HepG2 (cell line): ENCODE data around the gene ERRFI1. TPM values are rescaled to one million over a fixed set of nuclear protein-coding genes. Genes with fewer than 3 reads are reported as not detected.
A peak's percentile ranks its signal among the peaks of the same experiment; 100 is the strongest.

ENCODE experiments used
- BCLAF1 ChIP-seq: fragments of 450-650 bp; IDR thresholded peaks from 2 replicates; pipeline ENCODE4 v1.6.1; 2017; ENCODE audit warnings: mild to moderate bottlenecking
- EHMT2 ChIP-seq: fragments of 200-600 bp; sonication (generic); IDR thresholded peaks from 2 replicates; pipeline ENCODE4 v1.7.0; 2017; ENCODE audit warnings: antibody characterized with exemption, low read depth, low read length, borderline replicate concordance
- HDAC2 ChIP-seq: sonication (generic); formaldehyde crosslinking; IDR thresholded peaks from 2 replicates; pipeline ENCODE4 v1.4.0; 2020; ENCODE audit warnings: missing genetic modification reagents
- HES4 ChIP-seq: sonication (generic); formaldehyde crosslinking; IDR thresholded peaks from 2 replicates; pipeline ENCODE4 v1.9.0; 2021; ENCODE audit warnings: mild to moderate bottlenecking, missing genetic modification reagents, borderline replicate concordance
- HMGXB3 ChIP-seq: sonication (generic); formaldehyde crosslinking; IDR thresholded peaks from 2 replicates; pipeline ENCODE4 v1.4.0; 2020; ENCODE audit warnings: missing genetic modification reagents, borderline replicate concordance
- MEF2D ChIP-seq: sonication (generic); formaldehyde crosslinking; IDR thresholded peaks from 2 replicates; pipeline ENCODE4 v1.5.1; 2020; ENCODE audit warnings: mild to moderate bottlenecking, missing genetic modification reagents
- MIXL1 ChIP-seq: IDR thresholded peaks from 2 replicates; pipeline ENCODE4 v1.6.1; 2016
- MLX ChIP-seq: IDR thresholded peaks from 2 replicates; pipeline ENCODE4 v1.6.1; 2016
- MXD4 ChIP-seq: IDR thresholded peaks from 2 replicates; pipeline ENCODE4 v1.6.1; 2016; ENCODE audit warnings: mild to moderate bottlenecking, missing biosample characterization, missing genetic modification reagents
- NBN ChIP-seq: fragments of 450-650 bp; conservative IDR thresholded peaks from 2 replicates; pipeline ENCODE4 v1.6.1; 2017
- REXO4 ChIP-seq: sonication (generic); formaldehyde crosslinking; IDR thresholded peaks from 2 replicates; pipeline ENCODE4 v1.8.0; 2022; ENCODE audit warnings: missing genetic modification reagents, mild to moderate bottlenecking, borderline replicate concordance
- SATB2 ChIP-seq: sonication (generic); formaldehyde crosslinking; IDR thresholded peaks from 2 replicates; pipeline ENCODE4 v1.5.0; 2020; ENCODE audit warnings: missing genetic modification reagents
- ZNF609 ChIP-seq: sonication (generic); formaldehyde crosslinking; IDR thresholded peaks from 2 replicates; pipeline ENCODE4 v1.4.0; 2020; ENCODE audit warnings: mild to moderate bottlenecking, missing genetic modification reagents, borderline replicate concordance
- ZNF678 ChIP-seq: sonication (generic); formaldehyde crosslinking; IDR thresholded peaks from 2 replicates; pipeline ENCODE4 v1.4.0; 2020; ENCODE audit warnings: mild to moderate bottlenecking, missing genetic modification reagents
- ZNF776 ChIP-seq: sonication (generic); formaldehyde crosslinking; IDR thresholded peaks from 2 replicates; pipeline ENCODE4 v1.4.0; 2020; ENCODE audit warnings: mild to moderate bottlenecking, missing genetic modification reagents
- polyA plus RNA-seq, 8 experiments: library from polyadenylated mRNA; depleted of rRNA in 3 of 8; stranded (reverse) in 7 of 8; unstranded in 1 of 8; fragments of >200 nt; fragmentation: Illumina TruSeq in 4 of 8; extraction: Trizol in 4 of 8; gene quantifications; 2 replicates each; pipeline versions ENCODE4 v1.2.1 to v1.2.3, GENCODE V29; 2011 to 2016; ENCODE audit warnings: low read depth in 4 of 8, missing spikeins in 1 of 8, mixed read lengths in 1 of 8; ENCODE audit not compliant: insufficient read depth in 1 of 8
- total RNA-seq, 5 experiments: library from RNA; depleted of rRNA; stranded (reverse); fragments of >200 nt; fragmentation: Illumina TruSeq; extraction: Trizol; gene quantifications; 2 replicates each; pipeline ENCODE4 v1.2.3, GENCODE V29; 2016; ENCODE audit warnings: low read depth in 1 of 5

ERRFI1 gene
- total and polyA plus RNA-seq, 2 of the 13 experiments (the other 11 are each of a cell fraction or from before 2014, with no cell fraction given) = 84.4 to 753 TPM

GRCh38 chr1:8026976-8027747 lies 1.1 kb upstream of the ERRFI1 start (continued):
- TF ChIP-seq ZNF609 (CRISPR knock-in tag) (peak; percentile 95), HES4 (CRISPR knock-in tag) (no peak), HDAC2 (CRISPR knock-in tag) (peak; percentile 89), BCLAF1 (no peak), MLX (no peak), EHMT2 (no peak), MIXL1 (peak; percentile 83; the same call in 1 of the 2 replicates), ZNF776 (CRISPR knock-in tag) (peak; percentile 66; the same call in 1 of the 2 replicates), NBN (0 out of 2 replicates have a peak, but pooled peaks have one; percentile 77), ZNF678 (CRISPR knock-in tag) (no peak), HMGXB3 (CRISPR knock-in tag) (peak; percentile 71), MEF2D (no peak; the same call in 1 of the 2 replicates), SATB2 (CRISPR knock-in tag) (no peak), MXD4 (peak; percentile 62; the same call in 1 of the 2 replicates), REXO4 (CRISPR knock-in tag) (no peak)
